Heart left ventricle (tissue), 16 donors: Measurements from ENCODE around the gene TNRC6B. TPM values are rescaled to one million over a fixed set of nuclear protein-coding genes. Genes with fewer than 3 reads are reported as not detected.

Experiments
- ATAC-seq, 4 donors: fragments of 200-7000 bp; cut with Tn5 transposase; one replicate each; pipeline ENCODE4 v1.9.1; 2020 to 2022; ENCODE audit warnings: moderate library complexity in 4 of 4, mild to moderate bottlenecking in 3 of 4, moderate number of reproducible peaks in 1 of 4
- DNase-seq, 5 donors: peaks; one replicate each; pipeline ENCODE4 v3.0.0-alpha.2; 2020
- H3K27ac ChIP-seq, 12 donors: fragments of 200-600 bp; sonication (generic) in 4 of 12; one replicate each; pipeline versions ENCODE4 v1.5.0 to v1.8.0; 2016 to 2022; ENCODE audit warnings: mild to moderate bottlenecking in 2 of 12
- H3K27me3 ChIP-seq, 9 donors: fragments of 200-600 bp; sonication (generic) in 2 of 9; one replicate each; pipeline versions ENCODE4 v1.5.1 to v1.8.0; 2016 to 2022; ENCODE audit warnings: mild to moderate bottlenecking in 3 of 9
- H3K36me3 ChIP-seq, 9 donors: fragments of 200-600 bp; sonication (generic) in 2 of 9; one replicate each; pipeline versions ENCODE4 v1.5.0 to v1.8.0; 2018 to 2022; ENCODE audit warnings: mild to moderate bottlenecking in 2 of 9
- H3K4me1 ChIP-seq, 12 donors: fragments of 200-600 bp; sonication (generic) in 4 of 12; one replicate each; pipeline versions ENCODE4 v1.5.0 to v1.8.0; 2016 to 2022; ENCODE audit warnings: mild to moderate bottlenecking in 3 of 12
- H3K4me3 ChIP-seq, 12 donors: fragments of 200-600 bp; sonication (generic) in 4 of 12; one replicate each; pipeline versions ENCODE4 v1.5.0 to v1.8.0; 2017 to 2022; ENCODE audit warnings: mild to moderate bottlenecking in 9 of 12, moderate library complexity in 4 of 12
- H3K9me3 ChIP-seq, 12 donors: fragments of 200-600 bp; sonication (generic) in 4 of 12; one replicate each; pipeline versions ENCODE4 v1.5.0 to v1.8.0; 2016 to 2022; ENCODE audit warnings: mild to moderate bottlenecking in 1 of 12
- POLR2A ChIP-seq, 2 donors: fragments of 450-650 bp; IDR thresholded peaks; one replicate each; pipeline ENCODE4 v1.6.1; 2017; ENCODE audit warnings: antibody characterized with exemption in 2 of 2, mild to moderate bottlenecking in 2 of 2, moderate library complexity in 2 of 2
- WGBS, 4 donors: extraction: QIAGEN DNeasy Blood & Tissue Kit in 2 of 4; methylation state at CpG; one replicate each; pipeline versions ENCODE4 v1.1.5 to v1.1.7; 2013 to 2018; 5-methylcytosine and 5-hydroxymethylcytosine counted together
- intact Hi-C, 10 donors: fragments of 100-400 bp; cut with DNase I; formaldehyde crosslinking; loops; one replicate each; pipeline versions ENCODE4 v1.11.1 to v1.14.2; 2022
- polyA plus RNA-seq, 2 donors: library from polyadenylated mRNA; stranded (reverse); fragments of 200-250 nt; gene quantifications; one replicate each; pipeline ENCODE4 v1.2.3, GENCODE V29; 2013
- total RNA-seq, 9 donors: library from RNA; depleted of rRNA in 2 of 9; stranded (reverse); fragments of >200 nt in 2 of 9; fragmentation: NEBNext Ultra II Directional in 3 of 9; extraction: Animal tissue kit (Norgen Biotek cat#: 25700) in 3 of 9; gene quantifications; one replicate each; pipeline versions ENCODE4 v1.1.0 to v1.2.4, GENCODE V29; 2016 to 2023
- TF ChIP-seq, protein P1 (sequence below), 12 donors: fragments of 200-600 bp; sonication (generic) in 4 of 12; IDR thresholded peaks; one replicate each; pipeline versions ENCODE4 v1.5.0 to v1.8.0; 2018 to 2022; ENCODE audit warnings: antibody characterized with exemption in 12 of 12, mild to moderate bottlenecking in 5 of 12
- donor health status: ischemic (EF 13 %, LVEDD 7.1; RV severe dilation, severe dysfunction).
- donor health status: healthy with polysubstance abuse.
- donor health status: DM: no; HTN: yes; CAD: no.
- donor health status: DM: no; HTN: no; CAD: no.
- donor health status: ischemic (EF 25% LVEDD 6.9; RV normal size, moderate dysfunction).
- donor health status: ischemic (EF 25% LVEDD 5.7; RV mildly dilated, moderate dysfunction).
- donor health status: healthy.
- donor health status: DM: yes; HTN: yes; CAD: no.
- donor health status: ischemic (EF 35%, LVEDD 5.7; RV mildly dilated, moderate dysfunction).
- donor health status: nonischemic (EF 11% LVEDD 7.7; RV severe dilation, severe dysfunction).
- donor health status: DM: yes; HTN: yes; CAD: no.
- donor health status: PGD.
- donor health status: ischemic (EF 29% LVEDD 5.4; RV normal size, mild dysfunction).
- donor health status: nonischemic (EF 23%, LVEDD 6.1; RV moderate dilation, normal function).

The TNRC6B gene
- total and polyA plus RNA-seq, 11 donors, result 13.2 to 62.4 (median 39.3) TPM

DNA sequence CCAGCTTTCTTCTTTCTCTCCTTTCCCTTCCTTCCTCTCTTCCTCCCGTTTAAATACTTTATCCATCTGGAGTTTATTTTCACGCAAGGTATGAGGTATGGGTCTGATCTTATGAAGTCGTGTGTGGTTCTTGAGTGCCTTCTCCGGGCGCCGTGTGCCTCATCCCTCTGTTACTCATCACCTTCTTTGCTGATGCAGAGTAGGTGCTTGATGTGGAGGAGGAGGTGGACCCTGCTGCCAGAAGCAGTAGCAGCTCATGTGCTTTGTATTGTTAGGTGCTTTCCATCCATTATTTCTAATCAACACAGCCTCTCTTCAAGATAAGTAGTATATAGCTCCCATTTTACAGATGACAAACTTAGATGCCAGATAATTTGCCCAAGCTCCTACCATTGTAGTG, 47.0 kb downstream of the TNRC6B start:
- TF ChIP-seq POLR2A (IDR thresholded peaks at IDR 0.05), result no peak
- TF ChIP-seq, protein P1, sequence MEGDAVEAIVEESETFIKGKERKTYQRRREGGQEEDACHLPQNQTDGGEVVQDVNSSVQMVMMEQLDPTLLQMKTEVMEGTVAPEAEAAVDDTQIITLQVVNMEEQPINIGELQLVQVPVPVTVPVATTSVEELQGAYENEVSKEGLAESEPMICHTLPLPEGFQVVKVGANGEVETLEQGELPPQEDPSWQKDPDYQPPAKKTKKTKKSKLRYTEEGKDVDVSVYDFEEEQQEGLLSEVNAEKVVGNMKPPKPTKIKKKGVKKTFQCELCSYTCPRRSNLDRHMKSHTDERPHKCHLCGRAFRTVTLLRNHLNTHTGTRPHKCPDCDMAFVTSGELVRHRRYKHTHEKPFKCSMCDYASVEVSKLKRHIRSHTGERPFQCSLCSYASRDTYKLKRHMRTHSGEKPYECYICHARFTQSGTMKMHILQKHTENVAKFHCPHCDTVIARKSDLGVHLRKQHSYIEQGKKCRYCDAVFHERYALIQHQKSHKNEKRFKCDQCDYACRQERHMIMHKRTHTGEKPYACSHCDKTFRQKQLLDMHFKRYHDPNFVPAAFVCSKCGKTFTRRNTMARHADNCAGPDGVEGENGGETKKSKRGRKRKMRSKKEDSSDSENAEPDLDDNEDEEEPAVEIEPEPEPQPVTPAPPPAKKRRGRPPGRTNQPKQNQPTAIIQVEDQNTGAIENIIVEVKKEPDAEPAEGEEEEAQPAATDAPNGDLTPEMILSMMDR (IDR thresholded peaks at IDR 0.05), result no peak
- Histone ChIP-seq H3K9me3 (no peaks in the 10 kb centered on the region), H3K4me3 (no peak overlapping the region), H3K27me3 (no peaks in the 10 kb centered on the region), H3K36me3 (peaks cover 0 to 14% (median 0%) of the 10 kb centered on the region in 9 donors), H3K4me1 (peaks cover 0 to 65% (median 40%) of the 10 kb centered on the region in 12 donors), H3K27ac (no peak overlapping the region)
- ATAC-seq (peak in 1 of 4 donors; percentile 13), DNase-seq (no peak)
- intact Hi-C loops, result loop anchor here in 1 of 10 donors (5.0 kb wide), 1 partner anchor 42 kb away; no protein-coding TSS in a partner anchor
- 54 to 61% (median 59%) methylated on average over 6 of the region's 6 CpGs for WGBS, 4 donors

DNA sequence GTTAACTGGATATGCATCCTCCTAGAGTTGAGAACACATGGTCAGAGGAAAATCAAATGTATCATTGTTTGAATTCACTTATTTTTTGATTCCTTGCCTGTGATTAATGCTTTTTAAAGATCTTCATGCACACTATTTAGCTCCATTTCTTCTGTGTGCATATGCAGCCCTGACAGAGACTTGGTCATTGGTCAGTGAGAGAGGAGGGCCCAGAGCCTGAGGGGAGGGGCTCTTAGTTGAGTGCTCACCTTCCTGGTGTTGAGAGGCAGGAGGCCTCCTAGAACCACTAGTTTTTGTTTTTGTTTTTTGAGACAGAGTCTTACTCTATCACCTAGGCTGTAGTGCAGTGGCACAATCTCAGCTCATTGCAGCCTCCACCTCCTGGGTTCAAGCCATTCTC, 48.9 kb downstream of the TNRC6B start:
- ATAC-seq, result no peak
- H3K9me3 ChIP-seq, result no peaks in the 10 kb centered on the region
- DNase-seq, result no peak
- no peaks in the 10 kb centered on the region for H3K27me3 ChIP-seq
- no peak overlapping the region for H3K27ac ChIP-seq
- intact Hi-C loops, result no loop called here
- H3K4me1 ChIP-seq, result peaks cover 0 to 48% (median 23%) of the 10 kb centered on the region in 12 donors
- H3K36me3 ChIP-seq, result peaks cover 0 to 21% (median 0%) of the 10 kb centered on the region in 9 donors
- no peak for TF ChIP-seq POLR2A (IDR thresholded peaks at IDR 0.05)
- TF ChIP-seq, protein P1 (IDR thresholded peaks at IDR 0.05), result no peak
- H3K4me3 ChIP-seq, result no peak overlapping the region

DNA sequence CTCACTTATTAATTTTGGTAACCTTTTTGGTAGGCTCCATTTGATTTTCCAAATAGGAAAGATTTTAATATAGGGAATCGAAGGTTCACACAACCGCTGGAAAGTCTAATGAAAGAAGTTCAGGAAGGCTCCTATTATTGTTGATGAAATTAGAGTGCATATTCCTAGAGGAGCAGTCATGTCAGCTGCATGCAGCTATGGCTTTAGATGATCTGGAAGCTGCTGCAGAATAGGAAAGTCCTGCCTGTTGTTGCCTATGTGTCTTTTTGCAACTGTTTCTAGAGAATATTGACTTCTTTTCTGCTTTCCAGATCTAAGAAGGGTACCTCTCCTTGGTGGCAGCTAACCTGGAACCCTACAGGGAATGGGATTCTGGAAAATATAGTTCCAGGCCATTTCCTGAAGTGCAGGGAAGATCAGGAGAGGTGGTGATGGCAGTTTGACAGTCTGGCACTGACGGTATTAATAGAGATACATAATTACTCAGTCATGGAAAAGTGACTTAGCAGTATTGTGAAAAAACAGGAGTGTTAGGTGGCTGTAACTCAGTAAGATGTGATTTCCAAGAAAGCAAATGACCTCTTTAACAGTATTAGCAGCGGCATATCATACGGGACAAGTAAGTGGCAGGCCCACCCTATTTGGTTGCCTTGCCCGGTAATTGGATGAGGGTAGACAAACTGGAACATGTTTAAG, 54.0 kb downstream of the TNRC6B start:
- ATAC-seq (peak in 3 of 4 donors; percentile 34 to 46 (median 44)), DNase-seq (no peak)
- H3K36me3 ChIP-seq, result peaks cover 0 to 37% (median 4%) of the 10 kb centered on the region in 9 donors
- H3K27me3 ChIP-seq, result no peaks in the 10 kb centered on the region
- WGBS, 4 donors, result 75 to 80% (median 77%) methylated on average over 6 of the region's 6 CpGs
- peaks cover 3 to 47% (median 24%) of the 10 kb centered on the region in 12 donors for H3K4me1 ChIP-seq
- TF ChIP-seq POLR2A (IDR thresholded peaks at IDR 0.05), result no peak
- TF ChIP-seq, protein P1 (IDR thresholded peaks at IDR 0.05), result no peak
- intact Hi-C loops, result no loop called here
- no peaks in the 10 kb centered on the region for H3K9me3 ChIP-seq
- H3K4me3 ChIP-seq, result no peak overlapping the region
- H3K27ac ChIP-seq, result peak overlapping the region in 1 of 12 donors; percentile 20

DNA sequence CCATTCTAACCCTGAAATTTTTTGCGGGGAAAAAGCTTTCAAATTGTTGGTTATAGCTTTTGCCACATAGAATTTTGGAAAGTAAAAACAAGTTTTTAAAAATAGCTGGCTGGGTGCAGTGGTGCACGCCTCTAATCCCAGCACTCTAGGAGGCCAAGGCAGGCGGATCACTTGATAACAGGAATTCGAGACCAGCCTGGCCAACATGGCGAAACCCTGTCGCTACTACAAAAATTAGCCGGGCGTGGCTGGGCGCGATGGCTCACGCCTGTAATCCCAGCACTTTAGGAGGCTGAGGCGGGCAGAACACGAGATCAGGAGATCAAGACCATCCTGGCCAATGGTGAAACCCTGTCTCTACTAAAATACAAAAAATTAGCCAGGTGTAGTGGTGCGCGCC, 54.9 kb downstream of the TNRC6B start:
- H3K4me1 ChIP-seq, result peaks cover 3 to 54% (median 29%) of the 10 kb centered on the region in 12 donors
- intact Hi-C loops, result no loop called here
- no peaks in the 10 kb centered on the region for H3K27me3 ChIP-seq
- no peak overlapping the region for H3K27ac ChIP-seq
- no peaks in the 10 kb centered on the region for H3K9me3 ChIP-seq
- DNase-seq, result no peak
- H3K4me3 ChIP-seq, result no peak overlapping the region
- TF ChIP-seq POLR2A (IDR thresholded peaks at IDR 0.05), result no peak
- TF ChIP-seq, protein P1 (IDR thresholded peaks at IDR 0.05), result no peak
- no peak for ATAC-seq
- H3K36me3 ChIP-seq, result peaks cover 0 to 37% (median 4%) of the 10 kb centered on the region in 9 donors
- 81 to 92% (median 85%) methylated on average over 15 of the region's 15 CpGs for WGBS, 4 donors
